ENCODE results near the gene DDX11. TPM values are rescaled to one million over a fixed set of nuclear protein-coding genes. Genes with fewer than 3 reads are reported as not detected.
"Not testable (repeated sequence)": the region's sequence is repeated elsewhere in the genome, so short reads cannot be mapped to it uniquely, and the experiment has no call there.

DDX11 gene
- polyA plus RNA-seq (2013, experiment 1 of 2) = 29.0 TPM
- polyA plus RNA-seq (2013, experiment 2 of 2) = 21.4 TPM

DNA sequence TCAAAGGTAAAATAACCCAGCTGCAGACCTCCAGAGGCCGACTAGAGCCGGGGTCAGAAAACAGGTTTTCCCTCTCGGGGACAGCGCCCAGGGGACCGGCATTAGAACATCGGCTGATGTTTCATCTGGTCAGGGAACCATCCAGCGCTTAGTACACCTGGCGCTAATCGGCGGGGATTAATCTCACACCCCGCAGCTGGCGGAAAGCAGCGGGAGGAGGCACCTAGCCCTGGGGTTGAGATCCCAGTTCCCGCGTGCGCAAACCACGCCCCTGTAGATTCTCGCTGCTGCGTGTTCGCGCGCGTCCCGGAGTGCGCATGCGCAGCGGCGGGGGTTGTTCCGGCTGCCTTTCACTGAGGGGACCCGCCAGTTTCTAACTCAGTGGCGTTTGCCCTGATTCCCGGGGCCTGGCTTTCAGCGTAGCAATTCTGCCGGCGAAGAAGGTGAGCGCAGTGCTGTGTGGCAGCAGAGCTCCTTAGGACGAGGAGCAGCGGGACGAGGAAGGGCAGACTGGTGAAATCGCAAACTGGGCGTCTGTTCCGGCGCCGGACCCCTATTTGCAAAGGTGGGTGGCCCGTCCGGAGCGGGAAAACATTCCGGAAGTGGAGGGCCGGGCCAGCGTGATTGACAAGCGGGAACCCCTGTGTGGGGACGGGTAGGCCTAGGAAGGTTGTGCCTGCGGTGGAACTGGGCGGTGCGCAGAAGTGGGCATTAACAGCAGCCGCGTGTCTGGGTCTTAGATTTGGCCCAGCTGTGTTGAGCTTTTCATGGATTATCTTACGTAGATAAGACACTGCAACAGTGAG, at the start of gene DDX11:
TSS of gene DDX11 (plus strand) at position 334 of the 806 bp plus-strand sequence. CDS start 4,534 bp downstream, outside the sequence.
- H3K4me3 ChIP-seq (ENCODE audit: extremely low read depth, insufficient read depth, low read length, poor library complexity, severe bottlenecking) = peak within 1 kb of the TSS; percentile 44
- peak within 1 kb of the TSS; percentile 84 for H3K27ac ChIP-seq (ENCODE audit: low read depth, low read length, severe bottlenecking)

DNA sequence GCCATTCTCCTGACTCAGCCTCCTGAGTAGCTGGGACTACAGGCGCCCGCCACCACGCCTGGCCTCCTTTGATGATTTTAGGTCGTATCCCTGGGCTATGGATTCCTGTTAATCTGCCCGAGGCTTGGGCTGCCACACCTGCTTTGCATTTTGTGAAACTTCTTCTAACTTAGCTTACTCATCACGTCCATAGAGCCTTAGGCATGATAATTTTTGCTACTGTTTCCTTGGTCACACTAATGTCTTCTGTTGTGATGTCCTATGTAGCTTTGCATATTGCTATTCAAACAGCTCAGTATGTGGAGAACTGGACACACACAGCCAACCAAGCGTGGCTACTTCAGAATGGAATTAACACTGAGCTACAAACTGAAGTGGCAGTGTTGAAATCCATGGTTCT, 47.5 kb upstream of the DDX11 start:
- no peak overlapping the region for H3K27ac ChIP-seq (ENCODE audit: low read depth, low read length, severe bottlenecking)
- peaks cover 3% of the 10 kb centered on the region for H3K9me3 ChIP-seq (ENCODE audit: control insufficient read depth, low read length)
- no peaks in the 10 kb centered on the region for H3K36me3 ChIP-seq (ENCODE audit: control insufficient read depth, insufficient read depth, low read length)
- peaks cover 11% of the 10 kb centered on the region for H3K4me1 ChIP-seq (ENCODE audit: control insufficient read depth, insufficient read depth, low read length, poor library complexity, severe bottlenecking)
- 87 to 92% methylated on average over 6 to 7 of the region's 7 CpGs for WGBS, 2 experiments (ENCODE audit: insufficient coverage in 2 of 2)
- H3K4me3 ChIP-seq (ENCODE audit: extremely low read depth, insufficient read depth, low read length, poor library complexity, severe bottlenecking) = no peak overlapping the region

More for the DNA sequence above, at the start of gene DDX11:
- H3K4me1 ChIP-seq (ENCODE audit: control insufficient read depth, insufficient read depth, low read length, poor library complexity, severe bottlenecking); H3K9me3 ChIP-seq (ENCODE audit: control insufficient read depth, low read length); H3K36me3 ChIP-seq (ENCODE audit: control insufficient read depth, insufficient read depth, low read length): not testable (repeated sequence)
- 0 to 1% methylated on average over 54 of the region's 58 CpGs for WGBS, 2 experiments (ENCODE audit: insufficient coverage in 2 of 2)

DNA sequence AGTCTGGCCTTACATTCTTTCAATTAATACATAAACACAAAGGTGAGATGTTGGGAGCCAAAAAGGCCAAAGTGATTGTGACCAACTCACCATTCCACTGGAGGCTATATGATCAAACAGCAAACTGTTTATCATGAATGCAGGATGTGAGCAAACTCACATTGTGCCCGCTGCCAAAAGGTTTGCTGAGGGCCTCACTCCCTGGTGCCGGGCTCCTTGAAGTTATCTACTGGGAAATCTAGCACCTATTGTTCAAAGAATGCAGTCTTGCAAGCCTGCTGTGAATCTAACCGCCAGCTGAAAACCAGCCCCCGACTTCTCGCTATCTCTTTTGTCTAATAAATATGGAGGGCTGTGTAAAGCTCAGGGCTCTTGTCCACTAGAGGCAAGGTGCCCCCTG, 46.7 kb upstream of the DDX11 start:
- H3K36me3 ChIP-seq (ENCODE audit: control insufficient read depth, insufficient read depth, low read length); H3K27ac ChIP-seq (ENCODE audit: low read depth, low read length, severe bottlenecking); H3K9me3 ChIP-seq (ENCODE audit: control insufficient read depth, low read length); H3K4me1 ChIP-seq (ENCODE audit: control insufficient read depth, insufficient read depth, low read length, poor library complexity, severe bottlenecking); H3K4me3 ChIP-seq (ENCODE audit: extremely low read depth, insufficient read depth, low read length, poor library complexity, severe bottlenecking): not testable (repeated sequence)
- 82 to 93% methylated on average over 4 to 5 of the region's 5 CpGs for WGBS, 2 experiments (ENCODE audit: insufficient coverage in 2 of 2)

DNA sequence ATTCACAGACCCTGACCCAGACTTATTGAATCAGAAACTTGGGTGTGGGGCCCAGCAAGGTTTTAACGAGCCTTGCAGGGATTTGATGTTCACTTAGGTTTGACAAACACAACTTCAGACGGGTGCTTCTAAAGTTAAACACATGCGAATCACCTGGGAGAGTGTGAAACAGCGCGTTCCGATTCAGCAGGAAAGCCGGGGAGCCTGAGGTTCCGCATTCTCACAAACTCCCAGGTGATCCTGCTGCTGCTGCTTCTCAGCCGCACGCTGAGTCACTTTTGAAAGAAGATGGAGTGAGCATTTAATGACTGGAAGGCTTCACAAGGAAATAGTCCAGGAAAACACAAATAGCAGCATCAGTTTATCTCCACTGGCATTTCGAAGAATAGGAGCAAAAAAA, 44.2 kb upstream of the DDX11 start:
- 80 to 87% methylated on average over 8 of the region's 11 CpGs for WGBS, 2 experiments (ENCODE audit: insufficient coverage in 2 of 2)
- H3K4me3 ChIP-seq (ENCODE audit: extremely low read depth, insufficient read depth, low read length, poor library complexity, severe bottlenecking) = no peak overlapping the region
- no peaks in the 10 kb centered on the region for H3K4me1 ChIP-seq (ENCODE audit: control insufficient read depth, insufficient read depth, low read length, poor library complexity, severe bottlenecking)
- no peaks in the 10 kb centered on the region for H3K36me3 ChIP-seq (ENCODE audit: control insufficient read depth, insufficient read depth, low read length)
- no peak overlapping the region for H3K27ac ChIP-seq (ENCODE audit: low read depth, low read length, severe bottlenecking)
- H3K9me3 ChIP-seq (ENCODE audit: control insufficient read depth, low read length) = peaks cover 3% of the 10 kb centered on the region

DNA sequence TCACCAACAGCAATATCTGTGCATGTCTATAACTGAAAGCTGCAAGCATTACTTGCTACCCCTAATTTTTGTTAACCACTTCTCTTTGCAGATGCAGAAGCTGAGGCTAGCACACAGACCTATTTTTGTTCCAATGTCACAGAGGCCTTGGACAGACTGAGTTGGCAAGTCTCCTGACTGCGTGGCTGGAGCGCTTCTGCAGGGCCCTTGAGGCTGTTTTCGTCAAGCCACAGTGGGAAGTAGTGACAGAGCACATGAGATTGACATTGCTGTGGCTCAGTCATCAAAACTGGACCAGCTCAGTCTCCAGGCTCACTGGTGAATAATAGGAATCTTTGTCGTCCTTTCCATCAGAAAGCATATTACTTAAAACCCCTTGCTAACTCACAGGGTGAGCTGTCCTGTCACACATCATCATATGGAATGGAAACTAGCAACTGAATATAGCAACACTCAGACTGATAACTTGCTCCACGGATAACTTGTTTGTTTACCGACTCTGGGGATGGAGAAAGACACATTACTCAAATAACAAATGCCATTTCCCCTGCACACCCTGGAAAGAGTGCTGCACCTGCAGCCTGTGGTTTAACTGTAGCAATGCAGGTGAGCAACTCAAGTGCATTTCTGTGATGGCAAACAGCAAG, 43.6 kb upstream of the DDX11 start:
- WGBS, 2 experiments (ENCODE audit: insufficient coverage in 2 of 2) = 89 to 93% methylated on average over 3 to 4 of the region's 6 CpGs
- H3K4me1 ChIP-seq (ENCODE audit: control insufficient read depth, insufficient read depth, low read length, poor library complexity, severe bottlenecking) = no peaks in the 10 kb centered on the region
- H3K36me3 ChIP-seq (ENCODE audit: control insufficient read depth, insufficient read depth, low read length) = no peaks in the 10 kb centered on the region
- peaks cover 3% of the 10 kb centered on the region for H3K9me3 ChIP-seq (ENCODE audit: control insufficient read depth, low read length)
- H3K4me3 ChIP-seq (ENCODE audit: extremely low read depth, insufficient read depth, low read length, poor library complexity, severe bottlenecking) = no peak overlapping the region
- H3K27ac ChIP-seq (ENCODE audit: low read depth, low read length, severe bottlenecking) = no peak overlapping the region

DNA sequence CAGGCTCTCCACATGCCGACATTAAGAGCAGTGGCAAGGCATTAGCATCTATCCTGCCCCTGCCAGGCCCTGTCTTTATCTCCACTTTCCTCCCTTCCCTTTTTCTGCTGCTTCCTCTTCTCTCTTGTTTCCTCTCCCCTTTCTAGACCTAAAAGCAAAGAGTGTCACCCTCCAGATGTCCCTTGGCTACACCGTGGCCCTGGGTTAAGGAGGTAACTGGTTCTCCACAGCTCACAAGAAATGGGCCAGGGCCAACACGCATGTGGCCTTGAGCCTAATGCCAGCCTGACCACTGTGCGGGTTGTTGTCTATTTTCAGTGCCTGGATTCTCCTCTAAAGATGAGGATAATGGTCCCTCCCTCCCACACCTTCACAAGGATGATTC, 41.7 kb upstream of the DDX11 start:
- Histone ChIP-seq H3K4me3 (ENCODE audit: extremely low read depth, insufficient read depth, low read length, poor library complexity, severe bottlenecking) (no peak overlapping the region), H3K27ac (ENCODE audit: low read depth, low read length, severe bottlenecking) (no peak overlapping the region), H3K9me3 (ENCODE audit: control insufficient read depth, low read length) (no peaks in the 10 kb centered on the region), H3K4me1 (ENCODE audit: control insufficient read depth, insufficient read depth, low read length, poor library complexity, severe bottlenecking) (peaks cover 10% of the 10 kb centered on the region), H3K36me3 (ENCODE audit: control insufficient read depth, insufficient read depth, low read length) (no peaks in the 10 kb centered on the region)
- 95 to 96% methylated on average over 3 of the region's 4 CpGs for WGBS, 2 experiments (ENCODE audit: insufficient coverage in 2 of 2)

DNA sequence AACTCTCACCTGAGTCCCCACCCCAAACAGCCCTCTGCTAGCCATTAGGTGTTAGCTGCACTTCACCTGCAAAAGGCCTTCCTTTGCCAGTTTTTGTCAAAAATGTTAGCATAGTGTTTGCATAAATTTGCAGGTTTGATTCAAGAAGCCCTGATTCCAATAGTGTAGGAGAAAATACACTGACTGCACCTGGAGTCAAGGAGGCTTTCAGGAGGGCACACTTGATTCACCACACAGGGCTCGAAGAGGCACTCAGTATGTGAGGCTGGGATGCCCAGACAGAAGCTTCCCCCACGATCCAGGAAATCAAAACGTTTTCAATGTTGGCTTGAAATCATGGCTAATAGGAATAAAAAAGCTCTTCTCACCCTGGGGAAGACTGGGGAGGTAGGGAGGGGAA, 40.5 kb upstream of the DDX11 start:
- Histone ChIP-seq H3K4me1 (ENCODE audit: control insufficient read depth, insufficient read depth, low read length, poor library complexity, severe bottlenecking) (peaks cover 10% of the 10 kb centered on the region), H3K9me3 (ENCODE audit: control insufficient read depth, low read length) (no peaks in the 10 kb centered on the region), H3K4me3 (ENCODE audit: extremely low read depth, insufficient read depth, low read length, poor library complexity, severe bottlenecking) (no peak overlapping the region), H3K27ac (ENCODE audit: low read depth, low read length, severe bottlenecking) (no peak overlapping the region), H3K36me3 (ENCODE audit: control insufficient read depth, insufficient read depth, low read length) (no peaks in the 10 kb centered on the region)
- 81 to 90% methylated on average over 2 to 3 of the region's 3 CpGs for WGBS, 2 experiments (ENCODE audit: insufficient coverage in 2 of 2)

DNA sequence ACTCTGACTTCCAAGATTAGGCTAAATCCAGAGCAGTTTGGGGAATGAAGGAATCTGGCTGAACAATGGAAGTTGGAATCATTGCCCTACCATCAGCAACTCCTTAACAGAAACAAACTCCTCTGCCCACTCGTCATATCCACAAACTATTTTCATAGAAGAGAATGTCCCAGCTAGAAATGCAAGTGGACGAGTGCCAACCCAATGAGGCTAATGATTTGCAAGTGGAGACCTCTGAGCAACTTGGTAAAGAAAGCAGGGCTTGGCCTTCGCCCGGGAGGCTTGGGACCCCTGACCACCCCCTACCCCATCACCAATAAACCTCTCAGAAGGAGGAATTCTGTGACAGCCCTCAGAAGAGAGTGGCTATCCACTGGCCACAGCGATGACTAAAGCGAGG, 40.0 kb upstream of the DDX11 start:
- Histone ChIP-seq H3K4me1 (ENCODE audit: control insufficient read depth, insufficient read depth, low read length, poor library complexity, severe bottlenecking) (peaks cover 10% of the 10 kb centered on the region), H3K36me3 (ENCODE audit: control insufficient read depth, insufficient read depth, low read length) (no peaks in the 10 kb centered on the region), H3K4me3 (ENCODE audit: extremely low read depth, insufficient read depth, low read length, poor library complexity, severe bottlenecking) (no peak overlapping the region), H3K9me3 (ENCODE audit: control insufficient read depth, low read length) (no peaks in the 10 kb centered on the region), H3K27ac (ENCODE audit: low read depth, low read length, severe bottlenecking) (no peak overlapping the region)
- 89 to 100% methylated on average over 5 of the region's 6 CpGs for WGBS, 2 experiments (ENCODE audit: insufficient coverage in 2 of 2)

DNA sequence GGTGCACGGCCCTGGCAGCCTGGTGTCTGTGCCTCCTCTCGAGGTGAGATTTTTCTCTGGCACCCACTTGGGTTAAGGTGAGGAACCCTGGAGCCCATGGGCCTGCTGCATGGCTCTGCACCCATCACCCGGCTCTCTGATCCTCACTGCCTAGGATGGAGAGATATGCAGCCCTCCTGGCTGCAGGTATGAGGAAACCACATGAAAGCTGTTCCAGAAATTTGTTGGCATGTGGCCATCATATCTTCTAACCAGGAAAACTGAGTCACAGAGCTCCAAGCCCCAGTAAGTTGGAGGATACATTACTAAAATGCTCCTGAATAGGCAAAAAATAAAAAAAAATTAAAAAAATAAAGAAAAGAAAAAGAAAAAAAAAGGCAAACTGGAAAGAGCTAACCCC, 39.3 kb upstream of the DDX11 start:
- Histone ChIP-seq H3K4me1 (ENCODE audit: control insufficient read depth, insufficient read depth, low read length, poor library complexity, severe bottlenecking) (peaks cover 10% of the 10 kb centered on the region), H3K9me3 (ENCODE audit: control insufficient read depth, low read length) (no peaks in the 10 kb centered on the region), H3K36me3 (ENCODE audit: control insufficient read depth, insufficient read depth, low read length) (no peaks in the 10 kb centered on the region), H3K4me3 (ENCODE audit: extremely low read depth, insufficient read depth, low read length, poor library complexity, severe bottlenecking) (no peak overlapping the region), H3K27ac (ENCODE audit: low read depth, low read length, severe bottlenecking) (no peak overlapping the region)
- whole genome bisulfite sequencing, 2 experiments (ENCODE audit: insufficient coverage in 2 of 2) = 79 to 93% methylated on average over 3 of the region's 3 CpGs

DNA sequence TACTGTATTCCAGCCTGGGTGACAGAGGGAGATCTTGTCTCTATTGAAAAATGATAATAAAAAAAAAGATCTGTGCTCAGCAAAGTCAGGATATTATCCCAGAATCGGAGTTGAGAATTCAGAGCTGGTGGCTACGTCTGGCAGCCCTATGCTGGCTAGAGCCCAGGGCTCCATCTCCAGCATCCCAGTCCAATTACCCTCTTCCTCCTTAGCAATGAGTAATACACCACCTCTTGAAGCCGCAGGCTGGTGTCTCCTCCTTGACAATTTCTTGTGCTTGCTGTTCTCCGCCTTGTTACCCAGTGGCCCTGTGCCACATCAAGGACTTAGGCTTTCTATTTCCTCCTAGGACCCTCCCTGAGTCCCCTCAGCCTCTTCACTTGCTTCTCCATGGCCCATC, 38.4 kb upstream of the DDX11 start:
- no peak overlapping the region for H3K4me3 ChIP-seq (ENCODE audit: extremely low read depth, insufficient read depth, low read length, poor library complexity, severe bottlenecking)
- WGBS, 2 experiments (ENCODE audit: insufficient coverage in 2 of 2) = 94 to 98% methylated on average over 4 of the region's 4 CpGs
- H3K9me3 ChIP-seq (ENCODE audit: control insufficient read depth, low read length) = no peaks in the 10 kb centered on the region
- H3K36me3 ChIP-seq (ENCODE audit: control insufficient read depth, insufficient read depth, low read length) = no peaks in the 10 kb centered on the region
- peaks cover 10% of the 10 kb centered on the region for H3K4me1 ChIP-seq (ENCODE audit: control insufficient read depth, insufficient read depth, low read length, poor library complexity, severe bottlenecking)
- H3K27ac ChIP-seq (ENCODE audit: low read depth, low read length, severe bottlenecking) = no peak overlapping the region
